Endothelial cell of umbilical vein (primary cell): Measurements from ENCODE around the gene CLDN2. TPM values are rescaled to one million over a fixed set of nuclear protein-coding genes. Genes with fewer than 3 reads are reported as not detected.

ENCODE experiments used
- BruUV-seq: library from RNA; stranded (reverse); fragments of 400-500 nt; replicated peaks from 2 replicates; lab custom pipeline; 2021; lab: Mats Ljungman, UMichigan
- CTCF ChIA-PET: fragments of 300-600, 350-600 bp; sonication (Branson Sonifier 250); formaldehyde crosslinking; loops from one replicate; lab custom pipeline; 2021; ENCODE audit warnings: antibody characterized with exemption, inconsistent platforms; lab: Charles Lee
- POLR2A ChIA-PET: fragments of 300-600, 350-600 bp; sonication (Branson Sonifier 250); formaldehyde crosslinking; loops from one replicate; lab custom pipeline; 2021; ENCODE audit warnings: antibody characterized with exemption, inconsistent platforms; lab: Charles Lee
- DNase-seq: peaks from one replicate; pipeline ENCODE4 v3.0.0-alpha.2; 2011; ENCODE audit warnings: low read depth, low spot score
- FAIRE-seq: peaks from 2 replicates; lab custom pipeline; 2011; peaks lifted over from hg19 to GRCh38; lab: Jason Lieb, UNC
- H2AFZ ChIP-seq: 2 replicates; pipeline ENCODE4 v1.6.0; 2012; ENCODE audit warnings: low read depth, low read length, control low read depth, inconsistent platforms
- H3K27ac ChIP-seq: 2 replicates; pipeline ENCODE4 v1.5.1; 2011; ENCODE audit warnings: low read depth, mild to moderate bottlenecking, control low read depth, low read length, moderate library complexity; ENCODE audit not compliant: insufficient read depth
- H3K27me3 ChIP-seq, 2 experiments: 2 replicates each; pipeline versions ENCODE4 v1.6.0 to v1.6.1; 2011; ENCODE audit warnings: low read length in 2 of 2, mixed read lengths in 1 of 2; ENCODE audit not compliant: control insufficient read depth in 2 of 2, insufficient read depth in 2 of 2
- H3K36me3 ChIP-seq, 2 experiments: 2 replicates in 1 of 2; 3 replicates in 1 of 2; pipeline ENCODE4 v1.5.1; 2011; ENCODE audit warnings: low read length in 2 of 2, mild to moderate bottlenecking in 1 of 2, moderate library complexity in 1 of 2; ENCODE audit not compliant: control insufficient read depth in 2 of 2, insufficient read depth in 2 of 2; ENCODE audit errors: extremely low read depth in 1 of 2
- H3K4me1 ChIP-seq: 3 replicates; pipeline ENCODE4 v1.5.1; 2011; ENCODE audit warnings: mild to moderate bottlenecking, low read length; ENCODE audit not compliant: control insufficient read depth, insufficient read depth; ENCODE audit errors: extremely low read depth
- H3K4me2 ChIP-seq: 2 replicates; pipeline ENCODE4 v1.6.1; 2011; ENCODE audit warnings: low read length, control low read depth, mixed read lengths; ENCODE audit not compliant: insufficient read depth
- H3K4me3 ChIP-seq, 3 experiments: fragments of 200-600 bp in 1 of 3; sonication (generic), shearing (Covaris generic) in 1 of 3; replicated peaks in 1 of 3; 2 replicates each; pipeline ENCODE4 v1.5.1; 2011 to 2016; ENCODE audit warnings: control low read depth in 3 of 3, low read length in 3 of 3, mild to moderate bottlenecking in 2 of 3, inconsistent platforms in 1 of 3, low read depth in 1 of 3, moderate library complexity in 1 of 3; ENCODE audit not compliant: insufficient read depth in 1 of 3
- H3K79me2 ChIP-seq: 2 replicates; pipeline ENCODE4 v1.6.0; 2012; ENCODE audit warnings: low read length, inconsistent platforms; ENCODE audit not compliant: control insufficient read depth, insufficient read depth
- H3K9ac ChIP-seq: replicated peaks from 2 replicates; pipeline ENCODE3; 2011; ENCODE audit warnings: low read length, control low read depth; ENCODE audit not compliant: insufficient read depth; ENCODE audit errors: extremely low read depth
- H3K9me1 ChIP-seq: replicated peaks from 3 replicates; pipeline ENCODE4 v1.6.0; 2011; ENCODE audit warnings: mild to moderate bottlenecking, low read length; ENCODE audit not compliant: control insufficient read depth, insufficient read depth; ENCODE audit errors: extremely low read depth
- H3K9me3 ChIP-seq: replicated peaks from 2 replicates; pipeline ENCODE4 v1.5.1; 2012; ENCODE audit warnings: low read length, inconsistent platforms; ENCODE audit not compliant: control insufficient read depth, insufficient read depth
- H4K20me1 ChIP-seq: replicated peaks from 2 replicates; pipeline ENCODE3; 2011; ENCODE audit warnings: mild to moderate bottlenecking, low read length; ENCODE audit not compliant: control insufficient read depth, insufficient read depth; ENCODE audit errors: extremely low read depth
- CTCF ChIP-seq, 2 donors: IDR thresholded peaks; 1 replicate in 1 of 2; 2 replicates in 1 of 2; pipeline ENCODE4 v1.5.1; 2011; ENCODE audit warnings: low read length in 2 of 2, mild to moderate bottlenecking in 2 of 2, moderate library complexity in 2 of 2, control low read depth in 1 of 2, inconsistent platforms in 1 of 2, low read depth in 1 of 2; ENCODE audit not compliant: insufficient read depth in 1 of 2; ENCODE audit errors: extremely low read depth in 1 of 2
- EZH2 ChIP-seq: IDR thresholded peaks from 2 replicates; pipeline ENCODE4 v1.6.1; 2012; ENCODE audit warnings: borderline replicate concordance, low read depth, mild to moderate bottlenecking, moderate library complexity, low read length, inconsistent platforms; ENCODE audit not compliant: severe bottlenecking
- FOS ChIP-seq: IDR thresholded peaks from 2 replicates; pipeline ENCODE4 v1.6.1; 2011; ENCODE audit warnings: mild to moderate bottlenecking, low read length, moderate library complexity, borderline replicate concordance; ENCODE audit not compliant: insufficient read depth
- GATA2 ChIP-seq: IDR thresholded peaks from 2 replicates; pipeline ENCODE4 v1.7.0; 2011; ENCODE audit warnings: low read depth, mild to moderate bottlenecking, moderate library complexity, mixed read lengths, low read length; ENCODE audit not compliant: insufficient read length, insufficient read depth
- JUN ChIP-seq: IDR thresholded peaks from 2 replicates; pipeline ENCODE4 v1.6.1; 2011; ENCODE audit warnings: borderline replicate concordance, low read depth; ENCODE audit not compliant: insufficient read length, insufficient read depth
- MAX ChIP-seq: IDR thresholded peaks from 2 replicates; pipeline ENCODE4 v1.6.1; 2011; ENCODE audit not compliant: insufficient read depth, insufficient read length
- MYC ChIP-seq: IDR thresholded peaks from one replicate; pipeline ENCODE4 v1.6.1; 2011; ENCODE audit warnings: mild to moderate bottlenecking, low read depth, low read length
- POLR2A ChIP-seq: IDR thresholded peaks from 2 replicates; pipeline ENCODE4 v1.6.1; 2012; ENCODE audit warnings: low read depth, mild to moderate bottlenecking, control low read depth, low read length
- POLR2AphosphoS5 ChIP-seq: IDR thresholded peaks from 2 replicates; pipeline ENCODE4 v1.6.1; 2012; ENCODE audit warnings: low read depth, mild to moderate bottlenecking, control low read depth, low read length, moderate library complexity; ENCODE audit not compliant: insufficient read depth
- dilution Hi-C: fragments of 300-500 bp; cut with MboI; formaldehyde crosslinking; loops from one replicate; pipeline ENCODE4 v1.15.0; 2019; ENCODE audit warnings: low sequenced_read_pairs; ENCODE audit not compliant: extremely low pct_ligation_motif_present
- intact Hi-C: fragments of 100-400 bp; cut with micrococcal nuclease; formaldehyde crosslinking; loops from one replicate; pipeline ENCODE4 v1.10.0; 2022
- polyA plus RNA-seq, 4 experiments: library from polyadenylated mRNA; depleted of rRNA in 3 of 4; stranded (reverse) in 3 of 4; unstranded in 1 of 4; fragments of >200 nt; gene quantifications; 2 replicates each; pipeline versions ENCODE4 v1.2.1 to v1.2.3, GENCODE V29; 2011 to 2012; ENCODE audit warnings: missing spikeins in 1 of 4
- total RNA-seq: library from RNA; stranded (reverse); gene quantifications from 2 replicates; pipeline ENCODE4 v1.2.3, GENCODE V29; 2021

CLDN2 gene
- total and polyA plus RNA-seq, 2 donors (not counting 3 experiments of a cell fraction or from before 2014, with no cell fraction given): not detected

DNA sequence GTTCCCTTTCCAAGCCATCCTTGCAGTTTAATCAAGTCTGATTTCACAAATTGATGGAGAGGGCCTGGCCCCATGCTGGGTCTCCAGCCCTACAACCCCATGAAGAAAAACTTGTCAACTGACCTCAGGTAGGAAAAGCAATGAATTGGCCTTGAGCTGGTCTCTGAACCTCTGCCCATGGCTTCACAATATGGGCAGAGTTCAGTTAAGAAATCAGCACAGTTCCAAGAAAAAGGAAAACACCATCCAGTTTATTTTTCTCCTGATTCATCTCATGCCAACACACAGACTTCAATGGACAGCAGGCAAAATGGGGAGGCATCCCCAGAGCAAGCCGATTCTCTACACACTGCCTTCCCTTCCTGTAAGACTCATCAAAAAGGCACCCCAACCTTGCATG, 20.4 kb upstream of the CLDN2 start:
- DNase-seq: no peak
- H4K20me1 ChIP-seq: no peaks in the 10 kb centered on the region
- CTCF ChIA-PET: interaction anchor here (1.4 to 7.7 kb wide), 4 partner anchors 9 to 60 kb away, joined by 4 to 85 read pairs (median 26); no protein-coding TSS in a partner anchor
- no peaks in the 10 kb centered on the region for H3K9me3 ChIP-seq
- peaks cover 12% of the 10 kb centered on the region for H3K4me1 ChIP-seq
- H3K9me1 ChIP-seq: no peaks in the 10 kb centered on the region
- intact Hi-C loops: loop anchor here (5.0 to 10.0 kb wide), 4 partner anchors 37 to 877 kb away; partner anchors contain the start of genes NCBP2L and TSC22D3
- H3K4me3 ChIP-seq: no peak overlapping the region
- dilution Hi-C loops: no loop called here
- H3K9ac ChIP-seq: no peak overlapping the region
- no peak overlapping the region for H2AFZ ChIP-seq
- TF ChIP-seq MAX (no peak), GATA2 (no peak), MYC (no peak), EZH2 (no peak), JUN (no peak), POLR2A (no peak), POLR2AphosphoS5 (no peak), FOS (no peak), CTCF (IDR thresholded peaks at IDR 0.05; ENCODE audit: extremely low read depth in 1 of 2, insufficient read depth in 1 of 2, low read depth in 1 of 2, low read length in 2 of 2) (no peak)
- H3K27me3 ChIP-seq: no peaks in the 10 kb centered on the region
- H3K27ac ChIP-seq: no peak overlapping the region
- no peaks in the 10 kb centered on the region for H3K79me2 ChIP-seq
- POLR2A ChIA-PET: no interaction called here
- FAIRE-seq: no peak
- no TSS peak for BruUV-seq
- H3K36me3 ChIP-seq: no peaks in the 10 kb centered on the region
- no peak overlapping the region for H3K4me2 ChIP-seq
